HG03060 (cell line): Measurements from ENCODE around the gene CPTP.

Experiments
- ATAC-seq: cut with Tn5 transposase; IDR thresholded peaks from one replicate; pipeline ENCODE4 v1.9.1; 2021; ENCODE audit warnings: low read depth, moderate number of reproducible peaks; ENCODE audit not compliant: unreplicated experiment

Gene CPTP

GRCh38 chr1:1291548-1292441 lies 32.8 kb upstream of the CPTP start:
- no peak for ATAC-seq

GRCh38 chr1:1292442-1292779 lies 32.2 kb upstream of the CPTP start:
- ATAC-seq: no peak

- no peak for ATAC-seq
Measured at GRCh38 chr1:1292851-1293250, 31.8 kb upstream of the CPTP start.

GRCh38 chr1:1293263-1294249 lies 31.0 kb upstream of the CPTP start:
- ATAC-seq: no peak

- ATAC-seq: no peak
Measured at GRCh38 chr1:1294250-1294890, 30.2 kb upstream of the CPTP start.

GRCh38 chr1:1295154-1295923 lies 29.3 kb upstream of the CPTP start:
- no peak for ATAC-seq

GRCh38 chr1:1296070-1297061 lies 28.2 kb upstream of the CPTP start:
- no peak for ATAC-seq

- ATAC-seq: no peak
Measured at GRCh38 chr1:1297802-1298424, 26.7 kb upstream of the CPTP start.

- no peak for ATAC-seq
Measured at GRCh38 chr1:1298861-1299685, 25.5 kb upstream of the CPTP start.

GRCh38 chr1:1299686-1300351 lies 24.8 kb upstream of the CPTP start:
- no peak for ATAC-seq

- ATAC-seq: no peak
Measured at GRCh38 chr1:1300352-1300739, 24.3 kb upstream of the CPTP start.

GRCh38 chr1:1302006-1302430 lies 22.6 kb upstream of the CPTP start:
- ATAC-seq: no peak

- ATAC-seq: no peak
Measured at GRCh38 chr1:1302951-1303509, 21.6 kb upstream of the CPTP start.

- ATAC-seq: no peak
Measured at GRCh38 chr1:1303736-1304135, 20.9 kb upstream of the CPTP start.

- no peak for ATAC-seq
Measured at GRCh38 chr1:1304331-1305299, 20.0 kb upstream of the CPTP start.
